H9 (cell line): ENCODE measurements around the gene DGCR2. TPM values are rescaled to one million over a fixed set of nuclear protein-coding genes. Genes with fewer than 3 reads are reported as not detected.
"Not testable (repeated sequence)": the region's sequence is repeated elsewhere in the genome, so short reads cannot be mapped to it uniquely, and the experiment has no call there.

Experiments
- DNase-seq: peaks from one replicate; pipeline ENCODE4 v3.0.0-alpha.2; 2017
- H2AFZ ChIP-seq: one replicate; pipeline ENCODE4 v1.6.1; 2013; ENCODE audit warnings: mild to moderate bottlenecking, low read length, control low read depth, moderate library complexity
- H2AK5ac ChIP-seq: 2 replicates; pipeline ENCODE4 v1.6.1; 2013; ENCODE audit warnings: low read length, control low read depth, mixed read lengths; ENCODE audit not compliant: insufficient read length
- H2BK120ac ChIP-seq: one replicate; pipeline ENCODE4 v1.6.1; 2013; ENCODE audit warnings: low read depth, mild to moderate bottlenecking, low read length, control low read depth, inconsistent platforms; ENCODE audit not compliant: poor library complexity, severe bottlenecking
- H2BK12ac ChIP-seq: 2 replicates; pipeline ENCODE4 v1.6.1; 2013; ENCODE audit warnings: low read length, control low read depth, mixed read lengths, low read depth; ENCODE audit not compliant: insufficient read length
- H2BK15ac ChIP-seq: 2 replicates; pipeline ENCODE4 v1.6.1; 2013; ENCODE audit warnings: low read depth, low read length, control low read depth
- H2BK20ac ChIP-seq: one replicate; pipeline ENCODE4 v1.6.1; 2013; ENCODE audit warnings: low read depth, mild to moderate bottlenecking, low read length, control low read depth, inconsistent platforms; ENCODE audit not compliant: poor library complexity, severe bottlenecking
- H2BK5ac ChIP-seq: 2 replicates; pipeline ENCODE4 v1.6.1; 2013; ENCODE audit warnings: low read length, control low read depth, mixed read lengths; ENCODE audit not compliant: insufficient read length
- H3K14ac ChIP-seq: 2 replicates; pipeline ENCODE4 v1.6.1; 2013; ENCODE audit warnings: low read length, control low read depth; ENCODE audit not compliant: insufficient read depth
- H3K18ac ChIP-seq: 2 replicates; pipeline ENCODE4 v1.6.1; 2013; ENCODE audit warnings: low read depth, mild to moderate bottlenecking, mixed read lengths, low read length, control low read depth; ENCODE audit not compliant: insufficient read length
- H3K23ac ChIP-seq: 2 replicates; pipeline ENCODE4 v1.6.1; 2013; ENCODE audit warnings: low read length, control low read depth, mixed read lengths, low read depth; ENCODE audit not compliant: insufficient read length
- H3K23me2 ChIP-seq: 2 replicates; pipeline ENCODE4 v1.6.1; 2013; ENCODE audit warnings: low read depth, mild to moderate bottlenecking, mixed read lengths, low read length, control low read depth; ENCODE audit not compliant: insufficient read length, poor library complexity, severe bottlenecking
- H3K27ac ChIP-seq: 2 replicates; pipeline ENCODE4 v1.5.1; 2013; ENCODE audit warnings: low read length, control low read depth, mixed read lengths, low read depth; ENCODE audit not compliant: insufficient read length
- H3K27me3 ChIP-seq: 2 replicates; pipeline ENCODE4 v1.6.1; 2013; ENCODE audit warnings: low read length, control low read depth, inconsistent platforms; ENCODE audit not compliant: insufficient read depth
- H3K4ac ChIP-seq: 2 replicates; pipeline ENCODE4 v1.6.1; 2013; ENCODE audit warnings: low read depth, mild to moderate bottlenecking, control low read depth, inconsistent platforms, low read length, moderate library complexity
- H3K4me1 ChIP-seq: 2 replicates; pipeline ENCODE4 v1.6.1; 2013; ENCODE audit warnings: low read length, control low read depth, inconsistent platforms; ENCODE audit not compliant: insufficient read depth
- H3K4me2 ChIP-seq: 2 replicates; pipeline ENCODE4 v1.6.1; 2013; ENCODE audit warnings: low read length, control low read depth, mixed read lengths; ENCODE audit not compliant: insufficient read length, insufficient read depth
- H3K56ac ChIP-seq: 2 replicates; pipeline ENCODE4 v1.6.1; 2013; ENCODE audit warnings: low read depth, mild to moderate bottlenecking, mixed read lengths, low read length, control low read depth; ENCODE audit not compliant: insufficient read length
- H3K79me1 ChIP-seq: 2 replicates; pipeline ENCODE4 v1.6.1; 2013; ENCODE audit warnings: low read depth, mild to moderate bottlenecking, moderate library complexity, low read length, control low read depth, inconsistent platforms; ENCODE audit not compliant: insufficient read depth, poor library complexity, severe bottlenecking
- H3K79me2 ChIP-seq: 2 replicates; pipeline ENCODE4 v1.6.1; 2013; ENCODE audit warnings: low read length, control low read depth, inconsistent platforms; ENCODE audit not compliant: insufficient read depth
- H3K9ac ChIP-seq: 2 replicates; pipeline ENCODE4 v1.6.1; 2013; ENCODE audit warnings: low read length, control low read depth, mixed read lengths; ENCODE audit not compliant: insufficient read length; ENCODE audit errors: extremely low read depth
- H3K9me3 ChIP-seq: one replicate; pipeline ENCODE4 v1.6.1; 2013; ENCODE audit warnings: low read depth, low read length, inconsistent platforms; ENCODE audit not compliant: control insufficient read depth
- H3T11ph ChIP-seq: one replicate; pipeline ENCODE4 v1.6.1; 2013; ENCODE audit warnings: mild to moderate bottlenecking, low read length, control low read depth, inconsistent platforms
- H4K20me1 ChIP-seq: one replicate; pipeline ENCODE4 v1.6.1; 2013; ENCODE audit not compliant: control insufficient read depth, insufficient read length, insufficient read depth
- H4K5ac ChIP-seq: 2 replicates; pipeline ENCODE4 v1.6.1; 2013; ENCODE audit warnings: low read depth, mild to moderate bottlenecking, mixed read lengths, low read length, control low read depth; ENCODE audit not compliant: insufficient read length
- H4K8ac ChIP-seq: replicated peaks from 2 replicates; pipeline ENCODE4 v1.6.1; 2013; ENCODE audit warnings: low read length, control low read depth, mixed read lengths, low read depth; ENCODE audit not compliant: insufficient read length
- H4K91ac ChIP-seq: 2 replicates; pipeline ENCODE4 v1.6.1; 2013; ENCODE audit warnings: low read depth, mild to moderate bottlenecking, moderate library complexity, mixed read lengths, low read length, control low read depth; ENCODE audit not compliant: insufficient read length
- H3K27ac Mint-ChIP-seq, 3 experiments: 2 replicates in 2 of 3; 3 replicates in 1 of 3; pipeline ENCODE4 v1.8.0; 2020 to 2021; ENCODE audit warnings: mixed read lengths in 3 of 3, mild to moderate bottlenecking in 1 of 3, moderate library complexity in 1 of 3
- H3K27me3 Mint-ChIP-seq: 2 replicates; pipeline ENCODE4 v1.8.0; 2021; ENCODE audit warnings: low read depth, mild to moderate bottlenecking, moderate library complexity, mixed read lengths
- H3K36me3 Mint-ChIP-seq, 3 experiments: 2 replicates in 2 of 3; 3 replicates in 1 of 3; pipeline ENCODE4 v1.8.0; 2020 to 2021; ENCODE audit warnings: low read depth in 3 of 3, mixed read lengths in 3 of 3; ENCODE audit not compliant: insufficient read depth in 1 of 3
- H3K4me1 Mint-ChIP-seq, 2 experiments: 2 replicates each; pipeline ENCODE4 v1.8.0; 2020; ENCODE audit warnings: mixed read lengths in 2 of 2
- H3K4me3 Mint-ChIP-seq, 2 experiments: 2 replicates in 1 of 2; 3 replicates in 1 of 2; pipeline ENCODE4 v1.8.0; 2020 to 2021; ENCODE audit warnings: mild to moderate bottlenecking in 2 of 2, mixed read lengths in 2 of 2, moderate library complexity in 1 of 2
- H3K9me3 Mint-ChIP-seq, 2 experiments: 2 replicates in 1 of 2; 3 replicates in 1 of 2; pipeline ENCODE4 v1.8.0; 2020; ENCODE audit warnings: mild to moderate bottlenecking in 2 of 2, mixed read lengths in 2 of 2, moderate library complexity in 1 of 2
- WGBS: extraction: QIAGEN DNeasy Blood & Tissue Kit; methylation state at CpG from one replicate; pipeline ENCODE4 v1.1.7; 2013; ENCODE audit warnings: missing lambda C conversion rate, low lambda C conversion rate, mixed read lengths; ENCODE audit not compliant: insufficient read length; ENCODE audit errors: extremely low coverage; 5-methylcytosine and 5-hydroxymethylcytosine counted together
- total RNA-seq: library from RNA; stranded (reverse); gene quantifications from 2 replicates; pipeline ENCODE4 v1.2.1, GENCODE V29; 2021

Gene DGCR2
- total RNA-seq, 1 experiment from 2014 or later = 47.2 TPM

- H3K36me3 Mint-ChIP-seq, H2BK5ac ChIP-seq, H3K4me1 ChIP-seq, H3K18ac ChIP-seq, H2BK12ac ChIP-seq, H3K9ac ChIP-seq, H3K9me3 Mint-ChIP-seq, H3K79me1 ChIP-seq, H4K20me1 ChIP-seq, H3K27ac Mint-ChIP-seq, H3K23me2 ChIP-seq, H2BK20ac ChIP-seq, H3K14ac ChIP-seq, H4K5ac ChIP-seq, H3K56ac ChIP-seq, H3T11ph ChIP-seq, H4K91ac ChIP-seq, H2AFZ ChIP-seq, H3K9me3 ChIP-seq, H3K4ac ChIP-seq, H3K4me3 Mint-ChIP-seq, H2BK120ac ChIP-seq, H3K4me2 ChIP-seq, H2BK15ac ChIP-seq, H3K79me2 ChIP-seq, H3K23ac ChIP-seq, H3K27me3 ChIP-seq, H3K27ac ChIP-seq, H2AK5ac ChIP-seq, DNase-seq, H4K8ac ChIP-seq: not testable (repeated sequence)
- Mint-ChIP-seq H3K27me3 (peaks cover 35% of the 10 kb centered on the region), H3K4me1 (peaks cover 4 to 11% of the 10 kb centered on the region in 2 experiments)
- no CpG with 5 or more reads among the region's 5 CpGs for WGBS
These were observed 88.7 kb downstream of the DGCR2 start for GRCh38 chr22:19033568-19033905.

GRCh38 chr22:19032898-19033567, 89.2 kb downstream of the DGCR2 start:
- not testable (repeated sequence) for H2BK12ac ChIP-seq, H3K36me3 Mint-ChIP-seq, H2BK5ac ChIP-seq, H2AFZ ChIP-seq, DNase-seq, H4K8ac ChIP-seq, H3K9me3 ChIP-seq, H3K27me3 ChIP-seq, H3K23ac ChIP-seq, H3K23me2 ChIP-seq, H3K4me1 ChIP-seq, H4K5ac ChIP-seq, H3T11ph ChIP-seq, H3K4me2 ChIP-seq, H4K20me1 ChIP-seq, H3K79me2 ChIP-seq, H2BK15ac ChIP-seq, H3K56ac ChIP-seq, H4K91ac ChIP-seq, H3K4ac ChIP-seq, H3K79me1 ChIP-seq, H3K4me3 Mint-ChIP-seq, H2AK5ac ChIP-seq, H3K14ac ChIP-seq, H2BK20ac ChIP-seq, H3K9ac ChIP-seq, H3K9me3 Mint-ChIP-seq, H3K27ac Mint-ChIP-seq, H3K18ac ChIP-seq, H2BK120ac ChIP-seq, H3K27ac ChIP-seq
- H3K27me3 Mint-ChIP-seq = peaks cover 40% of the 10 kb centered on the region
- no CpG with 5 or more reads among the region's 14 CpGs for WGBS
- H3K4me1 Mint-ChIP-seq = peaks cover 4 to 11% of the 10 kb centered on the region in 2 experiments
